H1 (cell line): Measurements from ENCODE around the gene INPP4A. TPM values are rescaled to one million over a fixed set of nuclear protein-coding genes. Genes with fewer than 3 reads are reported as not detected.

Experiments
- CTCF ChIA-PET: fragments of 300-600 bp; sonication (Branson Sonifier 250); formaldehyde crosslinking; loops from one replicate; lab custom pipeline; 2021; ENCODE audit not compliant: partially characterized antibody; lab: Charles Lee
- POLR2A ChIA-PET: fragments of 300-600 bp; sonication (Branson Sonifier 250); formaldehyde crosslinking; loops from one replicate; lab custom pipeline; 2021; ENCODE audit warnings: inconsistent platforms; ENCODE audit not compliant: partially characterized antibody; lab: Charles Lee
- DNase-seq, 2 experiments: peaks; one replicate each; pipeline versions ENCODE4 v3.0.0 to v3.0.0-alpha.2; 2010 to 2022; ENCODE audit warnings: low spot score in 2 of 2, low read depth in 1 of 2, mixed read lengths in 1 of 2
- FAIRE-seq: peaks from 2 replicates; lab custom pipeline; 2011; peaks lifted over from hg19 to GRCh38; lab: Jason Lieb, UNC
- H2AFZ ChIP-seq: 2 replicates; pipeline ENCODE4 v1.8.1; 2012; ENCODE audit warnings: low read length, inconsistent platforms
- H2AK5ac ChIP-seq: 2 replicates; pipeline ENCODE4 v1.6.1; 2013; ENCODE audit warnings: low read depth, low read length
- H2BK120ac ChIP-seq: replicated peaks from 2 replicates; pipeline ENCODE3; 2013; ENCODE audit warnings: low read depth, low read length, inconsistent platforms
- H2BK12ac ChIP-seq: 2 replicates; pipeline ENCODE4 v1.6.1; 2013; ENCODE audit warnings: low read depth, low read length
- H2BK15ac ChIP-seq: 2 replicates; pipeline ENCODE4 v1.6.1; 2013; ENCODE audit warnings: low read length
- H2BK20ac ChIP-seq: 2 replicates; pipeline ENCODE4 v1.6.1; 2013; ENCODE audit warnings: low read length
- H2BK5ac ChIP-seq: 2 replicates; pipeline ENCODE4 v1.6.1; 2013; ENCODE audit warnings: low read depth, low read length
- H3K14ac ChIP-seq: 2 replicates; pipeline ENCODE4 v1.6.1; 2013; ENCODE audit warnings: inconsistent platforms; ENCODE audit not compliant: insufficient read length
- H3K18ac ChIP-seq: 2 replicates; pipeline ENCODE4 v1.6.1; 2013; ENCODE audit warnings: low read length; ENCODE audit errors: extremely low read depth
- H3K23ac ChIP-seq: 2 replicates; pipeline ENCODE4 v1.6.1; 2013; ENCODE audit warnings: inconsistent platforms; ENCODE audit not compliant: insufficient read length
- H3K23me2 ChIP-seq: 2 replicates; pipeline ENCODE4 v1.6.1; 2013; ENCODE audit warnings: low read depth, low read length
- H3K27ac ChIP-seq: 2 replicates; pipeline ENCODE4 v1.6.1; 2011; ENCODE audit warnings: low read depth, low read length, inconsistent platforms
- H3K27me3 ChIP-seq, 4 experiments: replicated peaks in 1 of 4; 1 replicate in 1 of 4; 2 replicates in 3 of 4; pipeline versions ENCODE4 v1.6.1 to v1.8.1; 2011 to 2013; ENCODE audit warnings: low read length in 3 of 4, mild to moderate bottlenecking in 3 of 4, inconsistent platforms in 2 of 4, mixed read lengths in 2 of 4, moderate library complexity in 1 of 4; ENCODE audit not compliant: control insufficient read depth in 3 of 4, insufficient read depth in 3 of 4; ENCODE audit errors: extremely low read depth in 1 of 4
- H3K36me3 ChIP-seq, 4 experiments: 2 replicates each; pipeline versions ENCODE4 v1.6.1 to v1.8.1; 2011 to 2013; ENCODE audit warnings: mild to moderate bottlenecking in 4 of 4, low read length in 3 of 4, moderate library complexity in 2 of 4, control low read depth in 1 of 4, inconsistent platforms in 1 of 4; ENCODE audit not compliant: insufficient read depth in 4 of 4, control insufficient read depth in 2 of 4
- H3K4ac ChIP-seq: replicated peaks from 2 replicates; pipeline ENCODE3; 2013; ENCODE audit warnings: low read length, low read depth, mixed read lengths, inconsistent platforms; ENCODE audit not compliant: insufficient read length
- H3K4me1 ChIP-seq, 4 experiments: replicated peaks in 1 of 4; 1 replicate in 1 of 4; 2 replicates in 3 of 4; pipeline versions ENCODE4 v1.6.1 to v1.8.1; 2011 to 2013; ENCODE audit warnings: low read length in 3 of 4, inconsistent platforms in 2 of 4, mixed read lengths in 1 of 4; ENCODE audit not compliant: insufficient read depth in 4 of 4, control insufficient read depth in 3 of 4
- H3K4me2 ChIP-seq, 2 experiments: 2 replicates each; pipeline versions ENCODE4 v1.6.1 to v1.8.1; 2011 to 2013; ENCODE audit warnings: low read depth in 2 of 2, low read length in 2 of 2, control low read depth in 1 of 2, inconsistent platforms in 1 of 2, mild to moderate bottlenecking in 1 of 2; ENCODE audit not compliant: insufficient read depth in 1 of 2
- H3K4me3 ChIP-seq, 4 experiments: fragments of 200-600, 300-600 bp in 1 of 4; sonication (generic), shearing (Covaris generic), sonication (Bioruptor Twin) in 1 of 4; 2 replicates each; pipeline versions ENCODE4 v1.5.1 to v1.8.1; 2011 to 2016; ENCODE audit warnings: low read length in 4 of 4, low read depth in 3 of 4, control low read depth in 2 of 4, inconsistent platforms in 2 of 4, mild to moderate bottlenecking in 2 of 4, mixed read lengths in 1 of 4, moderate library complexity in 1 of 4; ENCODE audit not compliant: insufficient read depth in 2 of 4; ENCODE audit errors: extremely low read depth in 1 of 4
- H3K56ac ChIP-seq: replicated peaks from 2 replicates; pipeline ENCODE3; 2013; ENCODE audit warnings: low read depth, mild to moderate bottlenecking, mixed read lengths, low read length, inconsistent platforms; ENCODE audit not compliant: insufficient read length
- H3K79me1 ChIP-seq: 2 replicates; pipeline ENCODE4 v1.6.1; 2013; ENCODE audit warnings: low read depth, low read length, control low read depth
- H3K79me2 ChIP-seq, 2 experiments: 2 replicates each; pipeline versions ENCODE4 v1.6.1 to v1.8.1; 2012 to 2013; ENCODE audit warnings: low read length in 2 of 2, mild to moderate bottlenecking in 2 of 2, inconsistent platforms in 1 of 2; ENCODE audit not compliant: insufficient read depth in 2 of 2, control insufficient read depth in 1 of 2
- H3K9ac ChIP-seq, 4 experiments: replicated peaks in 1 of 4; 1 replicate in 1 of 4; 2 replicates in 3 of 4; pipeline versions ENCODE4 v1.6.1 to v1.8.1; 2011 to 2013; ENCODE audit warnings: low read depth in 3 of 4, low read length in 3 of 4, control low read depth in 2 of 4, mild to moderate bottlenecking in 2 of 4, moderate library complexity in 2 of 4, inconsistent platforms in 1 of 4; ENCODE audit errors: extremely low read depth in 1 of 4
- H3K9me3 ChIP-seq, 2 experiments: 2 replicates each; pipeline versions ENCODE4 v1.6.1 to v1.8.1; 2012 to 2013; ENCODE audit warnings: mild to moderate bottlenecking in 2 of 2, moderate library complexity in 2 of 2, control low read depth in 1 of 2, inconsistent platforms in 1 of 2, low read depth in 1 of 2, low read length in 1 of 2, mixed read lengths in 1 of 2; ENCODE audit not compliant: insufficient read depth in 2 of 2
- H4K20me1 ChIP-seq, 2 experiments: replicated peaks in 1 of 2; 2 replicates each; pipeline versions ENCODE3 to v1.8.1; 2011 to 2013; ENCODE audit warnings: inconsistent platforms in 2 of 2, low read length in 2 of 2, mild to moderate bottlenecking in 1 of 2; ENCODE audit not compliant: insufficient read depth in 2 of 2, control insufficient read depth in 1 of 2
- H4K5ac ChIP-seq: 2 replicates; pipeline ENCODE4 v1.6.1; 2013; ENCODE audit warnings: low read length, low read depth, mixed read lengths, inconsistent platforms; ENCODE audit not compliant: insufficient read length
- H4K8ac ChIP-seq: 2 replicates; pipeline ENCODE4 v1.8.0; 2013; ENCODE audit warnings: mild to moderate bottlenecking, moderate library complexity, low read length, inconsistent platforms; ENCODE audit not compliant: insufficient read depth; ENCODE audit errors: extremely low read depth
- H4K91ac ChIP-seq: replicated peaks from 2 replicates; pipeline ENCODE3; 2013; ENCODE audit warnings: low read length, mixed read lengths, inconsistent platforms; ENCODE audit not compliant: insufficient read length
- CHD2 ChIP-seq: IDR thresholded peaks from 2 replicates; pipeline ENCODE4 v1.6.1; 2012; ENCODE audit warnings: low read length, improper control_type of control experiment
- GABPA ChIP-seq: IDR thresholded peaks from 2 replicates; pipeline ENCODE4 v1.6.1; 2011; ENCODE audit warnings: mild to moderate bottlenecking, low read length, moderate library complexity, borderline replicate concordance; ENCODE audit not compliant: insufficient read depth
- RBBP5 ChIP-seq: IDR thresholded peaks from 2 replicates; pipeline ENCODE4 v1.7.1; 2012; ENCODE audit warnings: low read depth, mild to moderate bottlenecking, inconsistent platforms, low read length, moderate library complexity, borderline replicate concordance
- RFX5 ChIP-seq: IDR thresholded peaks from 2 replicates; pipeline ENCODE4 v1.6.1; 2011; ENCODE audit warnings: low read depth, low read length, improper control_type of control experiment, borderline replicate concordance
- RXRA ChIP-seq: IDR thresholded peaks from 2 replicates; pipeline ENCODE4 v1.6.1; 2011; ENCODE audit warnings: low read depth, mild to moderate bottlenecking, low read length, moderate library complexity; ENCODE audit not compliant: insufficient read depth
- SAP30 ChIP-seq: fragments of 300-600 bp; sonication (generic); IDR thresholded peaks from 2 replicates; pipeline ENCODE4 v1.7.1; 2012; ENCODE audit warnings: low read length, moderate library complexity, mild to moderate bottlenecking, inconsistent platforms; ENCODE audit not compliant: insufficient read depth, insufficient replicate concordance
- TAF7 ChIP-seq: optimal IDR thresholded peaks from 2 replicates; pipeline ENCODE3; 2011; ENCODE audit warnings: low read depth, mild to moderate bottlenecking, inconsistent platforms, low read length, moderate library complexity, borderline replicate concordance
- TEAD4 ChIP-seq: IDR thresholded peaks from 2 replicates; pipeline ENCODE4 v1.6.1; 2012; ENCODE audit warnings: low read depth, low read length, inconsistent platforms, mixed read lengths
- ZNF274 ChIP-seq: IDR thresholded peaks from 2 replicates; pipeline ENCODE4 v1.7.0; 2012; ENCODE audit warnings: low read length, borderline replicate concordance; ENCODE audit errors: extremely low read depth
- WGBS, 2 experiments: shearing (Covaris generic) in 1 of 2; methylation state at CpG; one replicate each; pipeline versions ENCODE4 v1.1.6 to v1.1.7; 2013 to 2015; ENCODE audit warnings: low lambda C conversion rate in 2 of 2, mixed read lengths in 2 of 2, inconsistent platforms in 1 of 2, low coverage in 1 of 2, missing lambda C conversion rate in 1 of 2; ENCODE audit not compliant: insufficient replicate concordance in 2 of 2, insufficient coverage in 1 of 2, insufficient read length in 1 of 2; ENCODE audit errors: extremely low coverage in 1 of 2, missing lambda C conversion rate in 1 of 2; 5-methylcytosine and 5-hydroxymethylcytosine counted together
- polyA plus RNA-seq, 7 experiments: library from polyadenylated mRNA; depleted of rRNA in 3 of 7; stranded (reverse) in 5 of 7; unstranded in 2 of 7; fragments of >200 nt in 5 of 7; fragments of 200-250 nt in 2 of 7; gene quantifications; 1 replicate in 5 of 7; 2 replicates in 1 of 7; 4 replicates in 1 of 7; pipeline versions ENCODE4 v1.2.1 to v1.2.3, GENCODE V29; 2011 to 2013; ENCODE audit warnings: missing spikeins in 2 of 7, mixed read lengths in 2 of 7
- total RNA-seq: library from RNA; stranded (reverse); fragmentation: NEBNext Ultra II Directional; extraction: Animal tissue kit (Norgen Biotek cat#: 25700); gene quantifications from 2 replicates; pipeline ENCODE4 v1.2.1, GENCODE V29; 2021
- TF ChIP-seq, protein P1 (sequence below): IDR thresholded peaks from 2 replicates; pipeline ENCODE4 v1.6.1; 2012; ENCODE audit warnings: low read length, inconsistent platforms

INPP4A gene
- total and polyA plus RNA-seq, 2 of the 8 experiments (the other 6 are each of a cell fraction or from before 2014, with no cell fraction given): 25.6 to 34.3 TPM

DNA sequence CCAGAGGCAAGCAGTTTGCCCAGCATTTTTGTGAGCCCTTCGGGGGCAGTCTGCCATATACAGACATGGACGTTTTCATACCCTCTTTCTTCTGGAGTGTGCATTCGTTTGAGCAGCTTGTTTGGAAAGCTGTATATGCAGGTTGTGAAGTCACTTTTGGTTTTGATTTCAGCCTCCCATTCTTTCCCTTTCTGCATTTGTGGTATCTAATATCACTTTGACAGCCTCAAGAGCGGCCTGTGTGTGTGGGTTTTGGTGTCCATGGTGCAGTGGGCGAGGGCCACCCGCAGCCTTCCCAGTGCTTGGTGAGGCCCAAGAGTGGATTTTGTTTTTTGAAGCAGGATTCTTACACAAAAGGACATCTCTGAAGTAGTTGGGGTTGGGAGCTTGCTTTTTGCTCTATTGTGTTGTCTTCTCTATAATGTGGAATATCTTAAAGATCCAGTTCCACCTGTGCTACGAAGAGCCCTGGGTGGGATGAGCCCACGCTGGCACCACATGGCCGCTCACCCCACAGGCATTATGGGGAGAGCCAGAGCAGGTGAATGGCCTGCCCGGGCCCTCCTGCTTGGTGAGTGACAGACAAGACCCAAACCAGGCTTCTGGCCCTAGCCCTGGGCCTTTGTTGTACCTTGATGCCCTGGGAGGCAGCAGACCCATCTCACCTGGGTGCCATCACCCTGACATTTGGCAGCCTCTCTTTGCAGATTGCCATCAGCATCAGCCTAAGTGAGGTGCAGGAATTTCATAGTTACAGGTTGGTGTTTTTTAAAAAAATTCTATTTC, 29.5 kb downstream of the INPP4A start:
- Histone ChIP-seq H2BK5ac (no peak overlapping the region), H4K8ac (no peak overlapping the region), H4K20me1 (peaks cover 6 to 13% of the 10 kb centered on the region in 2 experiments), H3K9ac (no peak overlapping the region), H2AFZ (no peak overlapping the region), H3K27ac (no peak overlapping the region), H3K4ac (no peak overlapping the region), H3K4me3 (no peak overlapping the region), H2BK12ac (no peak overlapping the region), H4K5ac (no peak overlapping the region), H3K27me3 (no peaks in the 10 kb centered on the region), H3K14ac (no peak overlapping the region), H3K18ac (no peak overlapping the region), H4K91ac (no peak overlapping the region), H3K23me2 (peaks cover 4% of the 10 kb centered on the region; the same call in 1 of the 2 replicates), H2BK120ac (no peak overlapping the region), H3K79me1 (peaks cover 16% of the 10 kb centered on the region), H3K4me1 (peaks cover 4 to 19% (median 12%) of the 10 kb centered on the region in 4 experiments), H2AK5ac (no peak overlapping the region), H3K79me2 (peaks cover 0 to 88% of the 10 kb centered on the region in 2 experiments; a peak in 3 of 4 replicates), H3K56ac (no peak overlapping the region), H3K9me3 (no peaks in the 10 kb centered on the region), H2BK15ac (no peak overlapping the region), H3K23ac (no peak overlapping the region), H3K36me3 (no peaks in the 10 kb centered on the region), H3K4me2 (no peak overlapping the region), H2BK20ac (no peak overlapping the region)
- CTCF ChIA-PET: interaction anchor here (0.8 to 1.8 kb wide), 5 partner anchors 10 to 144 kb away, joined by 3 to 7 read pairs (median 4); no protein-coding TSS in a partner anchor
- FAIRE-seq (no peak), DNase-seq (no peak)
- 84% methylated on average over 10 of the region's 10 CpGs; no CpG with 5 or more reads in 1 of the 2 experiments for WGBS, 2 experiments
- POLR2A ChIA-PET: no interaction called here
- TF ChIP-seq RXRA (no peak), ZNF274 (no peak), TEAD4 (no peak), RFX5 (no peak), GABPA (no peak), SAP30 (no peak), RBBP5 (no peak), CHD2 (no peak), TAF7 (no peak)
- TF ChIP-seq, protein P1, sequence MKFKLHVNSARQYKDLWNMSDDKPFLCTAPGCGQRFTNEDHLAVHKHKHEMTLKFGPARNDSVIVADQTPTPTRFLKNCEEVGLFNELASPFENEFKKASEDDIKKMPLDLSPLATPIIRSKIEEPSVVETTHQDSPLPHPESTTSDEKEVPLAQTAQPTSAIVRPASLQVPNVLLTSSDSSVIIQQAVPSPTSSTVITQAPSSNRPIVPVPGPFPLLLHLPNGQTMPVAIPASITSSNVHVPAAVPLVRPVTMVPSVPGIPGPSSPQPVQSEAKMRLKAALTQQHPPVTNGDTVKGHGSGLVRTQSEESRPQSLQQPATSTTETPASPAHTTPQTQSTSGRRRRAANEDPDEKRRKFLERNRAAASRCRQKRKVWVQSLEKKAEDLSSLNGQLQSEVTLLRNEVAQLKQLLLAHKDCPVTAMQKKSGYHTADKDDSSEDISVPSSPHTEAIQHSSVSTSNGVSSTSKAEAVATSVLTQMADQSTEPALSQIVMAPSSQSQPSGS: no peak
